Parathyroid adenoma (tissue), 2 donors: Measurements from ENCODE around the gene ATP10D.

Experiments used
- H2AFZ ChIP-seq: fragments of 300-600 bp; sonication (generic); one replicate; pipeline ENCODE4 v1.7.0; 2017; ENCODE audit warnings: antibody characterized with exemption, mild to moderate bottlenecking
- H3K27ac ChIP-seq: fragments of 300-600 bp; sonication (generic); one replicate; pipeline ENCODE4 v1.7.0; 2017
- H3K27me3 ChIP-seq: fragments of 300-600 bp; sonication (generic); one replicate; pipeline ENCODE4 v1.7.0; 2017; ENCODE audit warnings: low read length; ENCODE audit not compliant: control insufficient read depth, insufficient read depth
- H3K36me3 ChIP-seq: fragments of 300-600 bp; sonication (generic); one replicate; pipeline ENCODE4 v1.7.0; 2017; ENCODE audit warnings: low read length; ENCODE audit not compliant: control insufficient read depth, insufficient read depth
- H3K4me1 ChIP-seq: fragments of 300-600 bp; sonication (generic); one replicate; pipeline ENCODE4 v1.7.0; 2017; ENCODE audit warnings: control low read depth
- H3K4me2 ChIP-seq: fragments of 300-600 bp; sonication (generic); one replicate; pipeline ENCODE4 v1.7.0; 2017; ENCODE audit warnings: low read length
- H3K4me3 ChIP-seq: fragments of 300-600 bp; sonication (generic); one replicate; pipeline ENCODE4 v1.7.0; 2017; ENCODE audit warnings: low read depth, low read length
- H3K79me2 ChIP-seq: fragments of 300-600 bp; sonication (generic); one replicate; pipeline ENCODE4 v1.7.0; 2017; ENCODE audit warnings: control low read depth
- H3K9ac ChIP-seq: fragments of 300-600 bp; sonication (generic); one replicate; pipeline ENCODE4 v1.7.0; 2017; ENCODE audit warnings: mild to moderate bottlenecking
- H3K9me3 ChIP-seq: fragments of 300-600 bp; sonication (generic); one replicate; pipeline ENCODE4 v1.7.0; 2017; ENCODE audit warnings: low read length; ENCODE audit not compliant: control insufficient read depth
- CTCF ChIP-seq: fragments of 300-600 bp; sonication (generic); IDR thresholded peaks from one replicate; pipeline ENCODE4 v1.7.0; 2017; ENCODE audit warnings: antibody characterized with exemption, mild to moderate bottlenecking
- donor health status: primary hyperparathyroidism.

The ATP10D gene

DNA sequence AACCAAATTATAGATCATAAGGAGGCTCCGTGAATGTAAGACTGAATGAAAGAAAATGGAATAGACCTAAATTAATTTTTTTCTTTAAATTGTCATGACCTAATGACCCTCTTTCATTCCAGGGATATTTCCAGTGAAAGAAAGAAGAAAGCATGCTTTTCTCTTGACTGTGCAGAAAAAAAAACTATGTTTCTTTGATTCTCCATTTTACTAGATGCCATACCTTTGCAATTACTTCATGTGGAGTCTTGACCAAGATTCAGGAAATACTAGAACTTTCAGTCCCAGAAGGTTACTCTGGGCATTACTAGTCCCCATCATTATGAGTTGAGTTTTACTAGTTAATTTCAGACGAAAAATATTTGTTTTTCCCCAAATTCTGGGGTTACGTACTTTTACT, 15.1 kb upstream of the ATP10D start:
- Histone ChIP-seq H3K27me3 (no peaks in the 10 kb centered on the region), H3K4me1 (no peaks in the 10 kb centered on the region), H3K79me2 (no peaks in the 10 kb centered on the region), H2AFZ (no peak overlapping the region), H3K27ac (no peak overlapping the region), H3K4me3 (no peak overlapping the region), H3K4me2 (no peak overlapping the region), H3K36me3 (no peaks in the 10 kb centered on the region), H3K9ac (no peak overlapping the region), H3K9me3 (no peaks in the 10 kb centered on the region)
- TF ChIP-seq CTCF, result no peak

GRCh38 chr4:47471064-47471463, 14.0 kb upstream of the ATP10D start:
- Histone ChIP-seq H3K9ac (no peak overlapping the region), H3K79me2 (no peaks in the 10 kb centered on the region), H3K27me3 (no peaks in the 10 kb centered on the region), H3K27ac (no peak overlapping the region), H3K4me2 (no peak overlapping the region), H3K4me1 (no peaks in the 10 kb centered on the region), H2AFZ (no peak overlapping the region), H3K36me3 (no peaks in the 10 kb centered on the region), H3K9me3 (no peaks in the 10 kb centered on the region), H3K4me3 (no peak overlapping the region)
- TF ChIP-seq CTCF, result no peak

GRCh38 chr4:47471591-47471990, 13.5 kb upstream of the ATP10D start:
- H3K4me2 ChIP-seq, result no peak overlapping the region
- H3K79me2 ChIP-seq, result no peaks in the 10 kb centered on the region
- no peak overlapping the region for H3K4me3 ChIP-seq
- H3K9ac ChIP-seq, result no peak overlapping the region
- H3K36me3 ChIP-seq, result no peaks in the 10 kb centered on the region
- no peak for TF ChIP-seq CTCF
- H3K4me1 ChIP-seq, result no peaks in the 10 kb centered on the region
- H3K27me3 ChIP-seq, result no peaks in the 10 kb centered on the region
- H3K27ac ChIP-seq, result no peak overlapping the region
- no peak overlapping the region for H2AFZ ChIP-seq
- no peaks in the 10 kb centered on the region for H3K9me3 ChIP-seq

DNA sequence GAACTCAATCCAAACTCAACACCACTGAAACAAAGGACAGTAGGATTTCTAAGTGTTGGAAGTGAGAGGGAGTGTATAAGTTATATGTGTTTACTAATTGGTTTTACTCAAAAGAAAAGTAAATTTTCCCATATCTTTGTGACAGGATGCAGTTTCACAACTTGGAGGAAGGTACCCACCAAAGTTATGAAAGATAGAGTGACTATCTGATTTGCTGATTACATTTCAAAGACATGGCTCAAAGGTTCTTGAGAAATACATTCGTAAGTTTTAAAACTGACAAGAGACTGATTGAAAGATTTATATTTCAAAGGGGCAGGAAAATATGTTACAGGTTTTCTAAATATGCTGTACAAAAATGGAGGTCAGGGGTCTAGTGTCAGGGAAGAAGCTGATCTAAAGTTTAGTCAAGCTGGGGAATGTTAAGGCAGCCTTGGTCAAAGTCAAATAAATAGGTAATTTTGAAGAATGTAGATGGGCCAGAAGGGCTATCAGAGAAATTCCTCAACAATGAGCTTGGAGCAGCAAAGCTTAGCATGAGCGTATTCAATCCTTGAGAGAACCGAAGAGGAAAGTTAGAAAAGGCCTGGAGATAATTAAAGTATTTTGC, 11.8 kb upstream of the ATP10D start:
- Histone ChIP-seq H3K4me3 (no peak overlapping the region), H3K9ac (no peak overlapping the region), H3K27me3 (no peaks in the 10 kb centered on the region), H3K27ac (no peak overlapping the region), H3K79me2 (no peaks in the 10 kb centered on the region), H2AFZ (no peak overlapping the region), H3K9me3 (no peaks in the 10 kb centered on the region), H3K4me1 (no peaks in the 10 kb centered on the region), H3K4me2 (no peak overlapping the region), H3K36me3 (no peaks in the 10 kb centered on the region)
- no peak for TF ChIP-seq CTCF

GRCh38 chr4:47474799-47475198, 10.3 kb upstream of the ATP10D start:
- no peaks in the 10 kb centered on the region for H3K79me2 ChIP-seq
- no peak overlapping the region for H3K27ac ChIP-seq
- no peak overlapping the region for H2AFZ ChIP-seq
- H3K9me3 ChIP-seq, result no peaks in the 10 kb centered on the region
- no peak overlapping the region for H3K4me3 ChIP-seq
- H3K27me3 ChIP-seq, result no peaks in the 10 kb centered on the region
- no peak overlapping the region for H3K4me2 ChIP-seq
- H3K9ac ChIP-seq, result no peak overlapping the region
- no peak for TF ChIP-seq CTCF
- H3K36me3 ChIP-seq, result no peaks in the 10 kb centered on the region
- no peaks in the 10 kb centered on the region for H3K4me1 ChIP-seq
